HPDE6-E6E7 (cell line): ENCODE data around the gene OR8K1.

Experiments
- DNase-seq: peaks from one replicate; pipeline ENCODE4 v3.0.0; 2011; ENCODE audit warnings: missing footprints; ENCODE audit errors: extremely low spot score

Gene OR8K1

GRCh38 chr11:56345739-56346138, at the start of gene OR8K1:
Gene OR8K1, plus strand, starts transcription at chr11:56346039. Its CDS starts 0 bp downstream, at chr11:56346039.
- DNase-seq = no peak

DNA sequence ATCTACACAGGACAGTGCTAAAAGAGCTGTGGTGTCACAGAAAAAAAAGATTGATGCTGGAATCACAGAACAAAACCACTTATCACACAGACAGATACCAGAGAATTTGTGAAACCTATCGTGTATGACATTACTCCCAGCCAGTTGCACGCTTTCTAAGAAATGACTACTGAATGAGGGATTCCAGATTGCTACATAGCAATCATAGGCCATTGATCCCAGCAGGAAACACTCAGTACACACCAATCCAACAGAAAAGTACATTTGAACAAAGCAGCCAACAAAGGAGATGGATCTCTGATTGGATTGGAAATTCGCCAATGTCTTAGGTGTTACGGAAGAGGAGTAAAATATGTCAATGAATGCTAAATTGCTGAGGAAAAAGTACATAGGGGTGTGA, 48.9 kb upstream of the OR8K1 start:
- no peak for DNase-seq

DNA sequence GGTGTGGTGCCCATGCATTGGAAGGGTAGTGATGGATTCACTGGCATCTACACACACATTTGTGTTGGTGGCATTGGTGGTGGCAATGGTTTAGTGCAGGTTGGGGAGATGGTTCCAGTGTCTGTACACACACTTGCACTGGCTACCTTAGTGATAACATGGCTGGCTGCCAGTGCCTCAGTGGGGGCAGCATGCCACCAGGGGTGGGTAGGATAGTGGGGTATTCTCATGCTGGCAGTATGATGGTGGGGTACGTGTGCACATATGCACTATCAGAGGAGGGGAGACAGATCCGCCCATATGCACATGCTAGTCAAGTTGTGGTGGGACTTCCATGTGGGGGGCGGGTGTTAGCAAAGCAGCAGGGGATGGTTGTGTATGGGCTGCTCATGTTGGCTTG, 38.0 kb upstream of the OR8K1 start:
- DNase-seq = no peak

DNA sequence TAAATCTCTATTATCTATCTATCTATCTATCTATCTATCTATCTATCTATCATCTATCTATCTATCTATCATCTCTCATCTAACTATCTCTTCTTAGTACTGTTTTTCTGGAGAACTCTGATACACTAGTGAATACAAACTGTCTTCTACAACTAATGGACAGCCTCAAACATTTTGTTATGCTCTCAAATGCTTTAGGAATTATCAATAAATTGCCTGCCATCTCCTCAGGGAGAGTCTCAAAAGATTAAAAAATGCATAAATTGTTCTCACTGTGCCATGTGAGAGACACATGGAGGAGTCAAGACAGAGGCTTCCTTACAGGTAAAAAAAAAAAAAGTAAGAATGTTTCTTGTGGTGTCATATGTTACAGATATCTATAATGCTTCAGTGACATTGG, 31.0 kb upstream of the OR8K1 start, which contains the start of gene OR8K3:
Gene OR8K3, plus strand, starts transcription at position 301 of the 400 bp plus-strand sequence. CDS start 3,163 bp downstream, outside the sequence.
- DNase-seq = no peak

GRCh38 chr11:56331861-56332491, 13.9 kb upstream of the OR8K1 start:
- DNase-seq = no peak

- DNase-seq = no peak
Measured at GRCh38 chr11:56333156-56333555, 12.7 kb upstream of the OR8K1 start.

GRCh38 chr11:56340289-56340688, 5.5 kb upstream of the OR8K1 start:
- DNase-seq = no peak

GRCh38 chr11:56353991-56354390, 8.2 kb downstream of the OR8K1 start, which contains the start of gene OR8J1:
Gene OR8J1, plus strand, starts transcription at chr11:56354291. Its CDS starts 5,956 bp downstream, at chr11:56360247.
- no peak for DNase-seq

- no peak for DNase-seq
Measured at GRCh38 chr11:56375324-56375723, 29.5 kb downstream of the OR8K1 start, which contains the start of gene OR8U1. Gene OR8U1, plus strand, starts transcription at chr11:56375624. Its CDS starts 0 bp downstream, at chr11:56375624.

DNA sequence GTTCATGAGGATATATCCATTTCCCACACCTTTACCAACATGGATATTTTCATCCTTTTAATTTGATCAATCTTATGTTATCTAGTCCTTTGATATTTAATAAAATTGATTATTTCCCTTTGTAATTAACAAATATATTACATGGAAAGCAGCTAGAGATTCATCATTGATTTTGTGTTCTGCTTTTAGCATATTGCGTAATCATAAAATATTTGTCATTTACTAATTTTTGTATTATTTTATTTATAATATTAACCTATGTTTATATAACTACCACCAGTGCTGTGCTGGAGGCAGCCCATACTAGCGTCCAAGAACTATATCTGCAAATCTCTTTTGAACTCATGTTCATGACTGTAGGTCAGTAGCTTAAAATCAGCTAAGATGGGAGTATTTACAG, 34.3 kb downstream of the OR8K1 start:
- no peak for DNase-seq

- no peak for DNase-seq
Measured at GRCh38 chr11:56394381-56394780, 48.5 kb downstream of the OR8K1 start.

GRCh38 chr11:56396047-56396446, 50.2 kb downstream of the OR8K1 start:
- DNase-seq = no peak
